GM10266 (cell line): ENCODE measurements around the gene TBX1.

ENCODE experiments used
- DNase-seq: peaks from one replicate; pipeline ENCODE4 v3.0.0; 2012; ENCODE audit errors: extremely low spot score
- TF ChIP-seq, protein P1 (sequence below): IDR thresholded peaks from 2 replicates; pipeline ENCODE4 v1.5.1; 2012; ENCODE audit warnings: mild to moderate bottlenecking, low read depth; ENCODE audit not compliant: control insufficient read depth, insufficient read depth; ENCODE audit errors: missing control alignments

Gene TBX1

DNA sequence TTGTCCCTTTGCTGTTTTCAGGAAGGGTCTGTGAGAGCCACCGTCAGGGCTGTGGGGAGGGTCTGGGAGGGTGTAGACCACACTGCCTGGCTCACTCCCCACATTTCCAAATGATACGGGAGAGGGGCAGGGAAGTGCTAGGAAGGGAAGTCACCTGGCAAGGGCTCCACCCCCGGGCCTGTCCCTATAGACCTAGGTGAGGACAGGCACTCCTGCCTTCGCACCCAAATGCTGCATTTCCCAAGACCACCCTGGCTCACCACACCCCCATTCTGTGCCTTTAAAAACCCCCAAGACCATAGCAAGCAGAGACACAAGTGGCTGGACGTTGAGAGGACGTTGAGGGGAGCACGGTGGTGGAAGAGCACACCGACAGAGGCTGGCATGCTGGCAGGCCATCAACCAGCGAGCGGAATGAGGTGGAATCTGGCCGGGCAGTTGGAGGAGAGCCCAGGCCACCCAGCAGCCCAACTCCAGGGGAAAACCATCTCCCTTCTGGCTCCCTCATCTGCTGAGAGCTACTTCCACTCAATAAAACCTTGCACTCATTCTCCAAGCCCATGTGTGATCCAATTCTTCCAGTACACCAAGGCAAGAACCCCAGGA is 48.4 kb downstream of the TBX1 start:
- DNase-seq, result no peak
- TF ChIP-seq, protein P1, sequence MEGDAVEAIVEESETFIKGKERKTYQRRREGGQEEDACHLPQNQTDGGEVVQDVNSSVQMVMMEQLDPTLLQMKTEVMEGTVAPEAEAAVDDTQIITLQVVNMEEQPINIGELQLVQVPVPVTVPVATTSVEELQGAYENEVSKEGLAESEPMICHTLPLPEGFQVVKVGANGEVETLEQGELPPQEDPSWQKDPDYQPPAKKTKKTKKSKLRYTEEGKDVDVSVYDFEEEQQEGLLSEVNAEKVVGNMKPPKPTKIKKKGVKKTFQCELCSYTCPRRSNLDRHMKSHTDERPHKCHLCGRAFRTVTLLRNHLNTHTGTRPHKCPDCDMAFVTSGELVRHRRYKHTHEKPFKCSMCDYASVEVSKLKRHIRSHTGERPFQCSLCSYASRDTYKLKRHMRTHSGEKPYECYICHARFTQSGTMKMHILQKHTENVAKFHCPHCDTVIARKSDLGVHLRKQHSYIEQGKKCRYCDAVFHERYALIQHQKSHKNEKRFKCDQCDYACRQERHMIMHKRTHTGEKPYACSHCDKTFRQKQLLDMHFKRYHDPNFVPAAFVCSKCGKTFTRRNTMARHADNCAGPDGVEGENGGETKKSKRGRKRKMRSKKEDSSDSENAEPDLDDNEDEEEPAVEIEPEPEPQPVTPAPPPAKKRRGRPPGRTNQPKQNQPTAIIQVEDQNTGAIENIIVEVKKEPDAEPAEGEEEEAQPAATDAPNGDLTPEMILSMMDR, result no peak

DNA sequence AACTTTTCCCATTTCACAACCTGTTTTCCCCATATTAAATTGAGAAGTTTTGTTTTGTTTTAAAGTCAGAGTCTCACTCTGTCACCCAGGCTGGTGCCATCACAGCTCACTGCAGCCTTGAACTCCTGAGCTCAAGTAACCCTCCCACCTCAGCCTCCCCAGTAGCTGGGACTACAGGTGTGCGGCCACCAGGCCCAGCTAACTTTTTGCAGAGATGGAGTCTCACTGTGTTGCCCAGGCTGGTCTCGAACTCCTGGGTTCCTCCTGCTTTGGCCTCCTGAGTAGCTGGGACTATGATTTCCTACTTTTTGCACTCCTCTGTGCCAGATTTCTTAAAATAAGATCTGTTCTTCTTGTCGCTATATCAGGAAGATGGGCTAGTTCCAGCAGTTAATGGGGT is 49.2 kb downstream of the TBX1 start:
- DNase-seq, result no peak
- TF ChIP-seq, protein P1, result no peak

DNA sequence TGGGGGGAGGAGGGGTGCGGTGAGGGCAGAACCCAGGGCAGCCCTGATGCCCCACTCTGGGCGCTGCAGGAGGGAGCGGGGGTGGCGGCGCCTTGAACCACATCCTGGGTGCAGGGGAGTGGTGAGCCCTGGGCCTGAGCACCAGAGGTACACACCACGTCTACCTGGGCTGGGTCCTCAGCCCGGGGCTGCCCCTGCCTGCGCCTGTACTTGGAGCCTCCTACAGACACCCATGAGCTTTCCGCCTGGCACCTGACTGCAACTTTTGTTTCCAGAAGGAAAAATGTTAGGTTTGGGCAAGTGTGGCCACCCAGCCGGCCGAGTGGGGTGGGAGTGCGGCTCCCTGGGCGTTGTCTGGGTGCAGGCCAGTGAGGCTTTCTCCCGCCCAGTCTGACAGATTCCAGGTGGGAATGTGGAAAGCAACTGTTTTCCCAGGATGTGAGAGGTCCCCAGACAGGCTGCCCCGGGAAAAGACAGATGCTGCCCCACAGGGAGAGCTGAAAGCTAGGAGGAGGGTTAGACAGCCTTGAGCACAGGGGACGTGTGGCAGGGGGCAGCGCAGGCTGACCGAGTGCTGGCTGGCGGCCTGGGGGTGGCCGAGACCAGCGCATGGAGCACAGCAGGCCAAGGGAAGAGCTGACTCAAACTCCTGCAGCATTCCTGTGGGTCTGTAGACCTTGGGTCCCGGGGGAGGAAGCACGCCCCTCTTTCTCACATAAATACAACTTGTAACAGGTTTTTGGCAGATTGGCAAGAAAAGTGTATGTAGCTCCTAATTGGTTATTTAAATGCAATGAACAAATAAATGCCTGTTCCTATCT is 50.0 kb downstream of the TBX1 start:
- TF ChIP-seq, protein P1, result no peak
- DNase-seq, result no peak

DNA sequence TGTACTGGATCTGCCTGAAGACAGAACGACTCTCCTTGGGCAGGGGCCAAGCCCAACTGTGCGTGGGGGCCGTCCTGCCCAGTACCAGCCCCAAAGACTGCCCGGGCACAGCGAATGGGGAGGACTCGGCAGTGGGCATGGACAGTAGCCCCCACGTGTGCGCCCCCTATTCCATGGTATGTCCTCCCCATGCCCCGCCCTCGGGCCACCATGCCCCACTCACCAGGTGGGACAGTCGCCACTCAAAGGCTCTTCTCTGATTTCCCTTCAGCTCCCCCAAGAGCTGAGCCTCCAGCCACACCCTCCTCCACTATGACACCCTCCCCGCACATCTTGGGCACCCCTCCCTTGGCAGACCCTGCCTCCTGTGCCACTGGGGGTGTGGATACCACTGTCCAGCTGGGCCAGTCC is 50.6 kb downstream of the TBX1 start:
- TF ChIP-seq, protein P1, result no peak
- DNase-seq, result no peak

DNA sequence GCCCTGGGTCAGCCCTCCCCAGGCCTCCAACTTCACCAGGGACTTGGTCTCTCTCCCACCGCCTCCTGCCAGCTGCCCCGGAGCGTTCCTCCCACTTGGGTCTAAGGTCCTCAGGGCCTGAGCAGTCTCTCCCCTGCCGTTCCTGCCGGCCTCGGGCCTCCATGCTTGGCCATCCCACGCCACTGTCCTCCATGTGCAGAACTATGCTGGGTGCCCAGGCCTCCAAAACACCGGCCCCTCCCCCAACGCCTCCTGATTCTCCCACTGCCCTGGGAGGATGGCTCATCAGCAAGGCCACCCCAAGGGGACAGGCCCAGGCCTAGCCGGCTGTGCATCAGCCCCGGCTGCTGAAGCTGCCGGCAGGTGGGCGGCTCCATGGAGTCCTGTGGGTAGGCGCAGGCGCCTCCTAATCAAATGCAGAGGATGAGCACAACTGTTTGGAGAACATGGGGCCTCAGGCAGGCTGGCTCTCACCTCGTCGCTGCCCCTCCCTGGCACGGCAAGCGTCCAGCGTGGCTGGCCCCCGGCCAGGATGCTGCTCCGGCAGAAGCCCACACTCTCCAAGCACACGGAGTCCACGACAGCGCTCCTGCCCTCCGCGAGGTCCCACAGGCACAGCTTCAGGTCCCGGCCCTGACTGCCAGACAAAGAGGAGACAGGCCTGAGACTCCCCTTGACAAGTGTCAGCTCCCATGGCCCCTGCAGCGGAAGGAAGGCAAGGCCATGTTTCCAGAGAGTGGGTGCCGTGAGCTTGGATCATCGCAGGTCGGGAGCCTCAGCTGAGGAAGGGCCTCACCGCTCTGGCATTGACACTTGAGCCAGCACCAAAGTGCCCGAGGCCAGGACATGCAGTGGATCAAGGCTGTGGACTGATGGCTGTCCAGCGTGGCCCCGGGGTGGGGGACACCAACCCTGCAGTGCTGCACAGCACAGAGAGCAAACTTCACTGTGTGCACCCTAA is 51.5 kb downstream of the TBX1 start:
- no peak for DNase-seq
- TF ChIP-seq, protein P1, result no peak

DNA sequence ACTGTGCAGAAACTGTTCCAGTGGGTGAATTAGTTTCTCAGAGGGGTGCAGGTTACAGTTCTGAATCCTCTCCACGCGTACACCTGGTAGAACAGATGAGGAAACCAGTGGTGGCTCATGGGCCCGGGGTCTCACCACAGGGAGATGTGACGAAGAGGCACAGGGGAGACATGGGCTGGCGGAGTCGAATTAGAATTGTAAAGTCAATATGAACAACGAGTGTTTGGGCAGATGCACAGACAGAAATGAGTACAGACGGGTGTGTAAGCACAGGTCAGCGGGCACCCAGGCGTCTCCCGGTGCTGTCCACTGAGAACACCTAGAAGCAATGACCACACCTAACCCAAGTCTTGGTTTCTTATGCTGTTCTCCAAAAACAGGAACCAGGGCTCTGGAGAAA is 52.3 kb downstream of the TBX1 start:
- TF ChIP-seq, protein P1, result no peak
- no peak for DNase-seq
